Measurements from ENCODE around the gene NXPH3.

NXPH3 gene

GRCh38 chr17:49576088-49576916, 631 bp downstream of the NXPH3 start:
- H3K27me3 ChIP-seq (ENCODE audit: insufficient read depth, low read length, poor library complexity), result peaks cover 33% of the 10 kb centered on the region
- ATAC-seq (ENCODE audit: insufficient read depth, low read depth), result no peak
- H3K36me3 ChIP-seq (ENCODE audit: insufficient read depth, low read length), result no peaks in the 10 kb centered on the region
- no peak overlapping the region for H3K27ac ChIP-seq (ENCODE audit: low read length)
- TF ChIP-seq, protein P1, sequence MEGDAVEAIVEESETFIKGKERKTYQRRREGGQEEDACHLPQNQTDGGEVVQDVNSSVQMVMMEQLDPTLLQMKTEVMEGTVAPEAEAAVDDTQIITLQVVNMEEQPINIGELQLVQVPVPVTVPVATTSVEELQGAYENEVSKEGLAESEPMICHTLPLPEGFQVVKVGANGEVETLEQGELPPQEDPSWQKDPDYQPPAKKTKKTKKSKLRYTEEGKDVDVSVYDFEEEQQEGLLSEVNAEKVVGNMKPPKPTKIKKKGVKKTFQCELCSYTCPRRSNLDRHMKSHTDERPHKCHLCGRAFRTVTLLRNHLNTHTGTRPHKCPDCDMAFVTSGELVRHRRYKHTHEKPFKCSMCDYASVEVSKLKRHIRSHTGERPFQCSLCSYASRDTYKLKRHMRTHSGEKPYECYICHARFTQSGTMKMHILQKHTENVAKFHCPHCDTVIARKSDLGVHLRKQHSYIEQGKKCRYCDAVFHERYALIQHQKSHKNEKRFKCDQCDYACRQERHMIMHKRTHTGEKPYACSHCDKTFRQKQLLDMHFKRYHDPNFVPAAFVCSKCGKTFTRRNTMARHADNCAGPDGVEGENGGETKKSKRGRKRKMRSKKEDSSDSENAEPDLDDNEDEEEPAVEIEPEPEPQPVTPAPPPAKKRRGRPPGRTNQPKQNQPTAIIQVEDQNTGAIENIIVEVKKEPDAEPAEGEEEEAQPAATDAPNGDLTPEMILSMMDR (IDR thresholded peaks at IDR 0.05; ENCODE audit: borderline replicate concordance, extremely low read depth, low read length, poor library complexity, severe bottlenecking), result no peak
- TF ChIP-seq EZH2 (IDR thresholded peaks at IDR 0.05; ENCODE audit: borderline replicate concordance, low read depth, low read length, severe bottlenecking), result no peak
- no peaks in the 10 kb centered on the region for H3K4me1 ChIP-seq (ENCODE audit: insufficient read depth, low read length)
- no peak overlapping the region for H3K4me2 ChIP-seq (ENCODE audit: insufficient read depth, low read length)
- H3K79me2 ChIP-seq (ENCODE audit: insufficient read depth, low read length), result no peaks in the 10 kb centered on the region
- no peak for DNase-seq
- no peak overlapping the region for H3K9ac ChIP-seq (ENCODE audit: low read depth, low read length)
- no peaks in the 10 kb centered on the region for H4K20me1 ChIP-seq (ENCODE audit: insufficient read depth, low read length)
- H3K9me3 ChIP-seq (ENCODE audit: insufficient read depth, low read length, severe bottlenecking), result no peaks in the 10 kb centered on the region
- H3K4me3 ChIP-seq (ENCODE audit: low read depth in 1 of 2, low read length in 2 of 2), result no peak overlapping the region
- no peak overlapping the region for H2AFZ ChIP-seq (ENCODE audit: low read depth, low read length)

- ATAC-seq (ENCODE audit: insufficient read depth, low read depth), result no peak
- Histone ChIP-seq H3K27ac (ENCODE audit: low read length) (no peak overlapping the region), H3K9me3 (ENCODE audit: insufficient read depth, low read length, severe bottlenecking) (no peaks in the 10 kb centered on the region), H3K4me1 (ENCODE audit: insufficient read depth, low read length) (no peaks in the 10 kb centered on the region), H3K4me2 (ENCODE audit: insufficient read depth, low read length) (no peak overlapping the region), H3K36me3 (ENCODE audit: insufficient read depth, low read length) (no peaks in the 10 kb centered on the region), H3K9ac (ENCODE audit: low read depth, low read length) (no peak overlapping the region), H4K20me1 (ENCODE audit: insufficient read depth, low read length) (no peaks in the 10 kb centered on the region; the same call in 1 of the 2 replicates), H2AFZ (ENCODE audit: low read depth, low read length) (no peak overlapping the region), H3K27me3 (ENCODE audit: insufficient read depth, low read length, poor library complexity) (peaks cover 27% of the 10 kb centered on the region), H3K4me3 (ENCODE audit: low read depth in 1 of 2, low read length in 2 of 2) (no peak overlapping the region), H3K79me2 (ENCODE audit: insufficient read depth, low read length) (no peaks in the 10 kb centered on the region)
- TF ChIP-seq, protein P1 (IDR thresholded peaks at IDR 0.05; ENCODE audit: borderline replicate concordance, extremely low read depth, low read length, poor library complexity, severe bottlenecking), result no peak
- no peak for TF ChIP-seq EZH2 (IDR thresholded peaks at IDR 0.05; ENCODE audit: borderline replicate concordance, low read depth, low read length, severe bottlenecking)
- no peak for DNase-seq
Observed at GRCh38 chr17:49576917-49577649, 1.4 kb downstream of the NXPH3 start.

DNA sequence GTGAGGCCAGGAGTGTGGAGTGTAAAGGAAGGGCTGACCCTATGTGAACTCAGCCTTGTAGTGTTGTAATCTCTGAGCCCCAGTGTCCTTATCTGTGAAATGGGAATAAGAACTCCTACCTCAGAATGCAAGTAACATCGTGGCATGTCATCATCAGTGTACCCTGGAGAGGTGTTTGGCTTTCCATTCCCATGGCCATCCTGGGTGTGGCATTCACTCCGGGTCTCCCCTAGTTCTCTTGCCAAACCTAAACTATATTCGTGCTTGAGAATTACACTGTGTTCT, 1.9 kb downstream of the NXPH3 start:
- no peaks in the 10 kb centered on the region for H3K79me2 ChIP-seq (ENCODE audit: insufficient read depth, low read length)
- no peaks in the 10 kb centered on the region for H3K36me3 ChIP-seq (ENCODE audit: insufficient read depth, low read length)
- peaks cover 23% of the 10 kb centered on the region for H3K27me3 ChIP-seq (ENCODE audit: insufficient read depth, low read length, poor library complexity)
- no peak for TF ChIP-seq EZH2 (IDR thresholded peaks at IDR 0.05; ENCODE audit: borderline replicate concordance, low read depth, low read length, severe bottlenecking)
- TF ChIP-seq, protein P1 (IDR thresholded peaks at IDR 0.05; ENCODE audit: borderline replicate concordance, extremely low read depth, low read length, poor library complexity, severe bottlenecking), result no peak
- no peak overlapping the region for H3K4me2 ChIP-seq (ENCODE audit: insufficient read depth, low read length)
- H3K4me1 ChIP-seq (ENCODE audit: insufficient read depth, low read length), result no peaks in the 10 kb centered on the region
- no peaks in the 10 kb centered on the region; the same call in 1 of the 2 replicates for H4K20me1 ChIP-seq (ENCODE audit: insufficient read depth, low read length)
- no peak for DNase-seq
- no peaks in the 10 kb centered on the region for H3K9me3 ChIP-seq (ENCODE audit: insufficient read depth, low read length, severe bottlenecking)
- H3K4me3 ChIP-seq (ENCODE audit: low read depth in 1 of 2, low read length in 2 of 2), result no peak overlapping the region
- no peak for ATAC-seq (ENCODE audit: insufficient read depth, low read depth)
- H3K9ac ChIP-seq (ENCODE audit: low read depth, low read length), result no peak overlapping the region
- H3K27ac ChIP-seq (ENCODE audit: low read length), result no peak overlapping the region
- H2AFZ ChIP-seq (ENCODE audit: low read depth, low read length), result no peak overlapping the region

All from DND-41 (cell line).